ENCODE results near the gene CASS4. TPM values are rescaled to one million over a fixed set of nuclear protein-coding genes. Genes with fewer than 3 reads are reported as not detected.

CASS4 gene
- total RNA-seq, 1 experiment from 2014 or later = not detected

GRCh38 chr20:56428410-56428809, 16.4 kb downstream of the CASS4 start:
- Histone ChIP-seq H3K27ac (ENCODE audit: insufficient read length, low read depth, low read length) (no peak overlapping the region), H3K9ac (ENCODE audit: extremely low read depth, insufficient read length, low read length) (no peak overlapping the region), H4K5ac (ENCODE audit: insufficient read length, low read depth, low read length) (no peak overlapping the region), H4K91ac (ENCODE audit: insufficient read length, low read depth, low read length) (no peak overlapping the region), H2BK12ac (ENCODE audit: insufficient read length, low read depth, low read length) (no peak overlapping the region), H3K79me1 (ENCODE audit: insufficient read depth, low read depth, low read length, poor library complexity, severe bottlenecking) (no peaks in the 10 kb centered on the region), H3T11ph (ENCODE audit: low read length) (no peak overlapping the region), H3K56ac (ENCODE audit: insufficient read length, low read depth, low read length) (no peak overlapping the region), H4K8ac (replicated peaks; ENCODE audit: insufficient read length, low read depth, low read length) (no peak overlapping the region), H3K4me2 (ENCODE audit: insufficient read depth, insufficient read length, low read length) (no peak overlapping the region), H4K20me1 (ENCODE audit: control insufficient read depth, insufficient read depth, insufficient read length) (no peaks in the 10 kb centered on the region), H3K9me3 (ENCODE audit: control insufficient read depth, low read depth, low read length) (no peaks in the 10 kb centered on the region), H3K14ac (ENCODE audit: insufficient read depth, low read length) (no peak overlapping the region), H3K4me1 (ENCODE audit: insufficient read depth, low read length) (no peaks in the 10 kb centered on the region), H3K4ac (ENCODE audit: low read depth, low read length) (no peak overlapping the region), H2AK5ac (ENCODE audit: insufficient read length, low read length) (no peak overlapping the region), H2BK120ac (ENCODE audit: low read depth, low read length, poor library complexity, severe bottlenecking) (no peak overlapping the region), H3K79me2 (ENCODE audit: insufficient read depth, low read length) (no peaks in the 10 kb centered on the region), H3K23me2 (ENCODE audit: insufficient read length, low read depth, low read length, poor library complexity, severe bottlenecking) (no peaks in the 10 kb centered on the region), H3K27me3 (ENCODE audit: insufficient read depth, low read length) (peaks cover 2% of the 10 kb centered on the region; the same call in 1 of the 2 replicates), H2BK20ac (ENCODE audit: low read depth, low read length, poor library complexity, severe bottlenecking) (no peak overlapping the region), H3K18ac (ENCODE audit: insufficient read length, low read depth, low read length) (no peak overlapping the region), H2BK5ac (ENCODE audit: insufficient read length, low read length) (no peak overlapping the region), H2BK15ac (ENCODE audit: low read depth, low read length) (no peak overlapping the region), H3K23ac (ENCODE audit: insufficient read length, low read depth, low read length) (no peak overlapping the region), H2AFZ (ENCODE audit: low read length) (no peak overlapping the region)
- Mint-ChIP-seq H3K4me1 (no peaks in the 10 kb centered on the region), H3K9me3 (no peaks in the 10 kb centered on the region), H3K4me3 (no peak overlapping the region), H3K27me3 (ENCODE audit: low read depth) (peaks cover 61% of the 10 kb centered on the region), H3K27ac (peak overlapping the region in 1 of 3 experiments; percentile 59; a peak in 1 of 7 replicates), H3K36me3 (ENCODE audit: insufficient read depth in 1 of 3, low read depth in 3 of 3) (no peaks in the 10 kb centered on the region)
- DNase-seq = no peak
- no CpG with 5 or more reads among the region's 5 CpGs for WGBS (ENCODE audit: extremely low coverage, insufficient read length, low lambda C conversion rate)
- TF ChIP-seq CTCF (conservative IDR thresholded peaks at IDR 0.05) = no peak
